Stimulated activated CD4-positive, alpha-beta T cell treated with anti-CD3 and anti-CD28 coated beads, Interleukin-2, amount 100 ng/mL, for 4 hours (primary cell): Measurements from ENCODE around the gene HIC1.

Experiments
- DNase-seq: peaks from one replicate; pipeline ENCODE4 v3.0.0-alpha.2; 2020; ENCODE audit warnings: low read depth

The HIC1 gene

DNA sequence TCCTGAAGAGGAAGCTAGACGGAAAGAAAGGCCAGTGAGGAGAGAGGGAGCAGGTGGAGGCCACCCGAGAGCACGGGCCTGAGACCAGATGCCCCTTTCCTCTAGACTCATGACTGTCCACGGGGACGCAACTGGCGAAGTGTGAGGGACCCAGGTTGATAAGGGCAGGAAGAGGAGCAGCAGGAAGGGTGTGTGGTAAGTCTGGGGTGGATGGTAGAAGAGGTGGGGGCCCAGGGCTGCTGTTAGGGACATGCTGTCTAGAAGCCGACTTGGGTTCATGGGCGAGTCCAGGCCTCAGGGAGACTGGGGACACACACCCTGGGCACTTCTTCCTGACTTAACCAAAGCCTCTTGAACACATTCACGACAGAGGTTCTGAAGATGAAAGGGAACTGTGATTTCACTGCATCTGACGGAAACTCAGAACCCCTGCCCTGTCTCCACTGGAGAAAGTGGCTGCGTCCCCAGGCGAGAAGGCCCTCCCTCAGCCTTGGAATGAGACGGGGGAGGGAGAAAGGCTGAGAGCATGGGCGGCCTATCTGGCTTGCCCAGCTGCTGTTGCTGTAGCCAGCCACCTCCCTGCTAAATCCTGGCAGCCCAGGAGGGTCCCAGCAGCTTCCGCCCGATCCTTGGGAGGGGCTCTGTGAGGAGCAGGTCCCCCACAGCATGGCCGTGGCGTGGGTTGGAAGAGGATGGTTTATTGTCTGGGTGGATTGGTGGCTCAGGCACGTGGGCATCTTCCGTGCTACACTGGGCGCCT lies 6.0 kb downstream of the HIC1 start:
- no peak for DNase-seq

GRCh38 chr17:2061441-2061958 lies 6.6 kb downstream of the HIC1 start:
- DNase-seq = no peak

- no peak for DNase-seq
These were observed 7.8 kb downstream of the HIC1 start for GRCh38 chr17:2062571-2063183.

DNA sequence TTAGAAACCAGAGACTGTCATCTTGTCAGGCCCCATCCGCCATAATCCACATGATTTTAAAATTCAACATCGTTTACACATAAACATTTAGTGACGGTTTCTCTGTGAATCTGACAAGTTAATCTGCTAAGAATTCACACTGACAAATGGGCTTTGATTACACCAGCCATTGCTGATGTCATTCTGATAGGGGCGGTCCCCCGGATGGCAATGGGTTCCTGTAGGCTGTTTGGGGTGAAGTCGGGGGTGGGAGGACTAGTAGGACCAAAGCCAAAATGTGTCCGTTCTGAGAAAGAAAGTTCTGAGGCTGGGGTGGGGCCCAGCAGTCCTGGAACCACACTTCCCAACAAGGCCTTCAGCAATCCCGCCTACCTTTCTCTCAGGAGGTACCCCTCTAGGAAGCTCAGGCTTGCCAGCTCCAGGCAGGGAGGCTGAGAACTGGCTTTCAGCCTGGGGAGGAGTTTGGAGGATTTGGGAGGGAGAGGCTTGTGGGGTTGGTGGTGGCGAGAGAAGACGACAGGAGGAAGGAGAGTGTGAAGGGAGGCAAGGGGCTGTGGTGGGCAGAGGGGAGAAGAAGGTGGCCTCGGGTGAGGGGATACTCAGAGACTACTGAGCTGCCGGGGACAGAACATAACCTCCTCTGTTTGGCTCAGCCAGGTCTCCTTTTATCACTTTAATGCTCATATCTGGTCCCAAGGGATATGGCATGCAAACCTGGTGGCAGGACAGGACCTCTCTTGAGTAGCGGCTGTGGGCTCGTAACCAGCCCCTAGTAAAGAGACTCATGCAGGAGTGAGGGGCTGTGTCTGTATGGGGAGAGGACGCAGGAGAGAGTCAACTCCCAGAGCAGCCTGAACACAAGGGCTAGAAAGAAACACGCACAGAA lies 8.6 kb downstream of the HIC1 start:
- DNase-seq = no peak

- DNase-seq = no peak
These were observed 9.2 kb downstream of the HIC1 start for GRCh38 chr17:2064147-2064489.

DNA sequence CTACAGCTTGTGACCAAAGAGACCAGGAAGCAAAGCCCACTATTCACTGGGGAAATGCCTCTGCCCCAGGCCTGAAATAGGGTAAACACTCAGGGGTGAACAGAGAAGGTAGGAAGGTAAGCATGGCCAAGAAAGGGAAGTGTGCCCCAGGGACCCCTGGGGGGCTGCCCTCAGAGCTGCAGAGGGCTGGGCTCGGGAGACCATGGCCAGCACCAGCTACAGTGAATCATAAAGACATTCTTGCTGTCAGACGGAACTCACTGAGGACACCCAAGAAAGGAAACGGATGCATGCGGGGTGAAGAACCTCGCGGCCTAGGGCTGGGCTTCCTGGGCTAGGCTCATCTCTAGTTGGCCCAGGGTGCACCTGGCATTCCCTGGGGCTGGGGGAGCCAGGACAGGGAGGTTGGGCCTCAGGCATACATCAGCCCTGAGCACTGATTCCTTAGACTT lies 9.6 kb downstream of the HIC1 start:
- DNase-seq = no peak

DNA sequence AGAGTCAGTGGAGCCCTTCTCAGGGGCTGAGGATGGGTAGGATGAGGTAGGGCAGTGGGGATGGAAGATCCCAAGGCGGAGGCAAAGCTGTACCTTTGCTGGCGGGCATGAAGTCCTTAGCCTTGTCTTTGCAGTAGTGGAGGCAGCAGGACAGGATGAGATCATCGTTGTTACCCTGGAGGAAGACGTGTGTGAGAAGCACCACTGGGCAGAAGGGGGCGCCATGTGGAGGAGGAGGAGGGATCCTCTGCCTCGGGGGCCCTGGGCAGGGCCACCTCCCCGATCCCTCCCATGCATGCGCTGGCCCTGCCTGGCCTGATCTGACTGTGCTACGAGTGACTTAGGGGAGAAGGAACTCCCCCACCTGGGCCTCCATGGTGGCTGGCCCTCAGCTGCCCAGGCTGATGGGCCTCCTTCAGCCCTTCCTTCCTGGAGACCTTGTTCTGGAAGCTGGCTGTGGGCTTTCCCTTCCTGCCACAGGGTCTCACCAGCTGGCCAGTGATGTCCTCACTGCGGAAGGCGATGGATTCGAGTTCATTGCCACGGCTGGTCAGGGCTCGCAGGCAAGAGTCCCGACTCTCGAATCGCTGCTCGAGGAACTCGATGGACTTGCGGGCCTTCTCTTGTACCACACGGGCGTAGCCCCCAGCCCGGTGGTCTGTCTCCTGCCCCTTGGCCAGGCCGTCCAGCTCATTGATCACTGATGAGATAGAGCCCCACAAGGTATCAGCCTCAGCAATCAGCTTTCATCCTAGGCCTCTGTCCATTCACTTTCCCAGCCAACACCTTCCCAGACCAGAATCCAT lies 10.3 kb downstream of the HIC1 start:
- no peak for DNase-seq

DNA sequence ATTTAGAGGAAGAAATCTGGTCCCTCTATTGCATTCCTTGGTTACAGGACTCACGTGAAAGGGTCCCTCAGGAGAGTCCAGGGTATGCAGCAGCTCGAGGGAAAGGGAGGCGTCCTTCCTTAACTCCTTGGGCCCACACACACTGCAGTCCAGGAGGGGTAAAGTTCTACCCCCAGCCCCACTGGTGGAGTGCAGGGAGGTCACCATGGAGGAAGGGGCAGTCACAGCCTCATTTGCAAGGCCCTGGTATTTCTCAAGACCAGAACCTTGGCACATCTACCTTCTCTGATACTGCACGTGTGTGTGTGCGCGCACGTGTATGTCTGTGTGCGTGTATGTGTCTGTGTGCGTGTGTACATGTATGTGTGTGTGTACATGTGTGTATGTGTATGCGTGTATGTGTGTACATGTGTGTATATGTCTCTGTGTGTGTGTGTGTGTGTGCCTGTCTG lies 11.1 kb downstream of the HIC1 start:
- no peak for DNase-seq

GRCh38 chr17:2067048-2067561 lies 12.2 kb downstream of the HIC1 start:
- DNase-seq = no peak

- no peak for DNase-seq
These were observed 12.7 kb downstream of the HIC1 start for GRCh38 chr17:2067608-2068024.

GRCh38 chr17:2068031-2068518 lies 13.2 kb downstream of the HIC1 start:
- no peak for DNase-seq

- DNase-seq = no peak
These were observed 13.7 kb downstream of the HIC1 start for GRCh38 chr17:2068519-2069051.

DNA sequence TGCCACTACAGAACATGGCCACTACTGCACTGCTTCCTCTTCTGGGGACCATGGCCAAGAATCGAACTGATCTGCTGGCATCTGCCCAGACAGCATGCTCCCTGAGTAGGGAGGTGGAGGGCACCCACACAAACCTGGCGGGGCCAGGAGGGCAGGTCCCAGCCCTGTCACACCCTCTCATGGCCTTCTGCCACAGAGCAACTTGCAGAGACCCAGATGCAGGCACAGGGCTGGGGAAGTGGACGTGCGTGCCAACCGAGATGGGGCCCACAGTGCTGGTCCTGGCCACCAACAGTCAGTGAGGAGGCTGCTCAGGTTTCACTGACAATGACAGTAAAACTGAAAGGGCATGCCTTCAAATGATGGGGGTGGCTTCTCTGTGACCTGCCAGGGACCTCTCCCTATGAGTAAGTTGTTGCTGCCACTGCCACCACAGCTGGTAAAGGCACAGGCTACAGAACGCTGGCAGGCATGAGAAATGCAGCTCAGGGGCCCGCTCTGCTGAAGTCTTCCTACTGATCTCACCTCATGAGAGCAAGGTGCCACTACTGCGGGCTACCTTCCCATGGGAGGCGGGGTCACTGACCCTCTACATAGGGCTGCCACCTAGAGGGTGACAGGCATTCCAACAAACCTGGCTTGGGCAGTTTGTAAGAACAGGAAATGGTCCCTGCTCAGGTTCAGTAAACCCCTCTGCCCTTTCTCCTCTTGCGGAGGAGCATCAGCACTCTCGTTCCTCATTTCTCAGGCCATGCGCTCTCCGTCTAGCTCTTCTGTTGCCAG lies 15.5 kb downstream of the HIC1 start:
- no peak for DNase-seq

GRCh38 chr17:2071024-2071385 lies 16.1 kb downstream of the HIC1 start:
- DNase-seq = no peak

- DNase-seq = no peak
These were observed 16.8 kb downstream of the HIC1 start for GRCh38 chr17:2071455-2072281.

DNA sequence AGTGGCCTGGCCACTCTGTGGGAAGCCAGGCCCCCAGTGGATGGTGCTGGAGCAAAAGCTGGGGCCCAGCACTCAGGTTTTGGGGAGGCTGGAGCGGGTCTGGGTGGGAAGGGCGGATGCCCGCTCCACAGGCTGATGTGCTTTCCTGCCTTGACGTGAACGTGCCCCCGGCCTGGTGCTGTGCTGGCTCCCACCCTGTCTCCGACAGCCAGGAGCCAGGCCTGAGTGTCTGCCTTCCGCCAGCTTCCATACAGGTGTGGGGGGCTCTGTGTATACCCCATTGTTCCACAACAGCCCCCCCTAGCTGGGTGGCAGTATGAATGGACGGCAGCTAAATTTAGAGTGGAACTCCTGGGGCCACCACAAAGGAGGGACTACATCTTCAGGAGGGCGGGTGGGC lies 20.0 kb downstream of the HIC1 start:
- no peak for DNase-seq

DNA sequence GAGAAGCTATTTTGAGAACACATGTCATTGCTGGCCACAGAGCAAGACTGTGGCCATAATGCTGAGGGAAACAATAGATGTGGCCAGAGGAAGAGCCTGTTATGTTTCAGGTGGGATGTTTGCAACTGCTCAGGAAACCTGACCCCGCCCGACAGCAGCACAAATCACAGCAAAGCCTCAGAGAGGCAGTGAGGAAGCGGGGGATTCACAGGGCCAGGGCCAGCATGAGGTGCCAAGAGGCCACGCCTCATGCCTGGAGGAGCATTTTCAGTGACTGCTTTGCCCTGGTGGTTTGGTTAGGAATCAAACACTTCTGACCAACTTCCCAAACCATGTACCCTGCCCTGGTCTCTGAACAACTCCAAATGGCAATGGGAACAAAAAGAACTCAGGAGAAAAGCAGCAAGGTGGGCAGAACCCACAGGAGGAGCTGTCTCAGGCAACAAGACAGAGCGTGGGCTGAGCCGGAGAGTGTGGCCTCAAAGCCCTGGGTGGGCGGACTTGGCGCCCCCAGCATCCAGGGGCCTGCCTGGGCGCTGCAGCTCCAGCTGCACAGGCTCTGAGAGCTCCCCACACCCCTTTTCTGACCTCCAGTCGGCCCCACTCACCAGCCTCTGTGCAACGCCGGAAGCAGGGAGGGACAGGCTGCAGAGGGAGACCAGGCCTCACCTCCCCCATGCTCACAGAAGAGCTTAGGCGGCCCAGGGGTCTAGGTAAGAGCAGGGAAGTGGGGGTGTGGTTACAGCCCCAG lies 20.6 kb downstream of the HIC1 start:
- no peak for DNase-seq

DNA sequence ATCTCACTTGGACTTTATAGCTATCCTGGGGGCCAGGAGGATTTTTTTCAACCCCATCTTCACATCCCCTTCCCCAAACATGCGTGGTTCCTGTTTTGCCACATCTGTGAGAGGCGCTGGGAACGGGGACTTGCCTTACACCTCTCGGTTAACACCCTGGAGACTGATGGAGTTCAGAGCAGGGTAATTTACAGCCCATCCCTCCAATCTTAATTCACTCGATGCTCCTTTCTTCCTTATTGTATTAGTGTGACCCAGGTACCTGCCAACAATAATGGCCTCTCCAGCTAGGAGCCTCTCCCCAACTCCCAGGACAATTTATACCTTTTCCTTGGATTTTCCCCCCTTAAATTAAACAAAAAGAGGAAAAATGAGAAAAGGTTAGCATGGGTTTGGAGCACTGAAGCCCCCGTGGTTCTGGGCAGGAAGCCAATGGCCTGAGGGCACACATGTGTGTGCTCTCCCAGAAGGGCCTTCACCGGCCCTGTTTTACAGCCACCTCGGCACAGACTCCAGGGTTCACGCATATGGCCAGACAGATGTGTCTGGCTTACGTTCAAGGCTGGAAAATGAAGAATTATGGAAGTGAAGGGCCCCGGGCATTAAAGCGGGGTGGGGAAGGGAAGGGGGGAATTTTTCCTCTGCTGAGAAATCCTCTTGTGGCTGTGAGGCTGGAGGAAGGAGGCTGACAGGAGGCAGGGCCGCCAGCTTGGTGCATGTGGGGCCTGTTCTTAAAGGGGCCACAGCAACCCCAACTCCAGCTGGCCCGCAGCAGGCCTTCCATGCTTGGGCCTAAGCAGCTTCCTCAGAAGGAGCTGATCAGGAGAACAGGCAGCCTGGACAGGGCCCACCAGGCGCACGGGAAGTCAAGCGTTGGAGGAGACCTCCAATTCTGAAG lies 21.4 kb downstream of the HIC1 start:
- no peak for DNase-seq
